Cardiac fibroblast (primary cell): ENCODE measurements around the gene SYTL2.

Source experiments
- DNase-seq, 2 donors: peaks; one replicate each; pipeline versions ENCODE4 v3.0.0 to v3.0.0-alpha.2; 2010; ENCODE audit warnings: low read depth in 2 of 2
- H3K4me3 ChIP-seq, 2 donors: replicated peaks in 1 of 2; 1 replicate in 1 of 2; 2 replicates in 1 of 2; pipeline ENCODE4 v1.5.1; 2011; ENCODE audit warnings: low read depth in 2 of 2, low read length in 2 of 2, mild to moderate bottlenecking in 2 of 2, moderate library complexity in 1 of 2
- TF ChIP-seq, protein P1 (sequence below): IDR thresholded peaks from one replicate; pipeline ENCODE4 v1.5.1; 2011; ENCODE audit warnings: low read depth, mild to moderate bottlenecking, low read length, inconsistent platforms

SYTL2 gene

DNA sequence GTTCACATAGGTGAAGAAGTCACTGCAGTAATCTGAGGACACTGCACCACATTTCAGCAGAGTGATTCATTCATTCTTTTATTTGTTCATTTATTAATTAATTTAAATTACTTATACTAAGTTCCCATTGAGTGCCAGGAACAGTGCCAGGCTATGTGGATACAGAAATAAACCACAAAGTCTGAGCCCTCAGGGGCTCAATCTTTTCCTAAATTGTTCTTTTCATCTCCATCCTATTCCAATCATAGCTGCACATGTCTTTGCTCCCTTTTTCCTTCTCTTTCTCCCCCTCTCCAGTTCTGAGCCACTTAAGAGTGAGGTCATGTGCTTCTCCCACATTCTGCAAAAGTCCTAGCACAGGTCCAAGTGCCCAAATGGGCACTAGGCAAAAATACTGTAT lies 4.9 kb downstream of the SYTL2 start:
- TF ChIP-seq, protein P1, sequence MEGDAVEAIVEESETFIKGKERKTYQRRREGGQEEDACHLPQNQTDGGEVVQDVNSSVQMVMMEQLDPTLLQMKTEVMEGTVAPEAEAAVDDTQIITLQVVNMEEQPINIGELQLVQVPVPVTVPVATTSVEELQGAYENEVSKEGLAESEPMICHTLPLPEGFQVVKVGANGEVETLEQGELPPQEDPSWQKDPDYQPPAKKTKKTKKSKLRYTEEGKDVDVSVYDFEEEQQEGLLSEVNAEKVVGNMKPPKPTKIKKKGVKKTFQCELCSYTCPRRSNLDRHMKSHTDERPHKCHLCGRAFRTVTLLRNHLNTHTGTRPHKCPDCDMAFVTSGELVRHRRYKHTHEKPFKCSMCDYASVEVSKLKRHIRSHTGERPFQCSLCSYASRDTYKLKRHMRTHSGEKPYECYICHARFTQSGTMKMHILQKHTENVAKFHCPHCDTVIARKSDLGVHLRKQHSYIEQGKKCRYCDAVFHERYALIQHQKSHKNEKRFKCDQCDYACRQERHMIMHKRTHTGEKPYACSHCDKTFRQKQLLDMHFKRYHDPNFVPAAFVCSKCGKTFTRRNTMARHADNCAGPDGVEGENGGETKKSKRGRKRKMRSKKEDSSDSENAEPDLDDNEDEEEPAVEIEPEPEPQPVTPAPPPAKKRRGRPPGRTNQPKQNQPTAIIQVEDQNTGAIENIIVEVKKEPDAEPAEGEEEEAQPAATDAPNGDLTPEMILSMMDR, result no peak

DNA sequence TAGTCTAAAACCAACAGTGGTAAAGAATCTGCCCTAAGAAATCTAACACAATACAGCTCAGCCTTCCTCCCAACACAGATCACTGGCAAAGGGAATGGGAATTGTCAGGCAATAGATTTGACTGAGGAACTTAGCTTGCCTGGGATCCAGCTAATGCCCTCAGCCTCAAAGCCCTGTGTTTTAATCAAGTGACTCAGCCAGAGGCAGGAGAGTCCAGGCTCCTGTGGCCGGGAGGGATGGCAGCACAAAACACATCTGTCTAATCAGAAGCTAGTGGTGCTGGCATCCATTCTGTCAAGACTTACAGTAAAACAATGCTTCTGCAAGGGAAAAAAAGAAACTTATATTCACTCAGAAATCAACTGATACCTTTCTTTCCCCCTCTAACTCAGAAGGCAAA lies 5.6 kb downstream of the SYTL2 start:
- TF ChIP-seq, protein P1, result no peak
- no peak overlapping the region for H3K4me3 ChIP-seq
- no peak for DNase-seq

More for the DNA sequence above, 4.9 kb downstream of the SYTL2 start:
- no peak overlapping the region for H3K4me3 ChIP-seq
- DNase-seq, result no peak

DNA sequence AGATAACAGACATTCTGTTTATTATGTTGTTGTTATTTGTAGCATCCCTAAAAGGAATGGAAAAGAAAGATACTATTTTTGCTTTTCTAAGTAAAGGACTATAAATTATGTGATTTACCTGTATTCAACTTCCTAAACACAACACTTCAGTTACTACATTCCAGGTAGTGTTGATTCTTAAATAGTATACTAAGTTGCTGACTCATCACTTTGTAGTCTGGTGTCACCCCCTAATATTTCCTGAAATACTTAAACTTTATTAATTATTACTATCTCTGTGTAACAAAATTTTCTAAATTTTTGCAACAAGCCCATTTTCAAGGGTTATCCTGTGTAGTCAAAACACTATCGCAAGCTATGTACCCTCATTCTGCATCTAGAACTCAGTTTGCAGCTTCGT lies 7.0 kb downstream of the SYTL2 start:
- no peak overlapping the region for H3K4me3 ChIP-seq

DNA sequence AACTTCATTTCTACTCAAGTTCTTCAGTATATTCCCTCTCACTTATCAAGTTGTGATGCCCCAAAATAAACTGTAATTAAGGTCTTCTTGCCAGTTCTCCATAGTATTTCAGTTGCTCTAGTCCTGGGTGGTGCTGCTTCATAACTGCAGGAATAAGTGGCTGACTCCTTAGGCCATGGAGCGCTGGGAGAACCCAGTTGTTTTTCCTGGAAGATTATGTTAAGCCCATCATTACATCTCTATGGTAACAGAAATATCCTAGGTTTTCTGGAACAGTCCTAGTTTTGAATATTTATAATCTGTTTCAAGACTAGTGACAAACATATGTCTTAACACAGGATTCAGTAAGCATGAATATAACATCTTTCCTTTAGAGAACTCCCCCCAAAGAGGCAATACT lies 7.6 kb downstream of the SYTL2 start:
- TF ChIP-seq, protein P1, result no peak
- no peak for DNase-seq
- H3K4me3 ChIP-seq, result no peak overlapping the region

More for the DNA sequence above, 7.0 kb downstream of the SYTL2 start:
- no peak for DNase-seq
- TF ChIP-seq, protein P1, result no peak

DNA sequence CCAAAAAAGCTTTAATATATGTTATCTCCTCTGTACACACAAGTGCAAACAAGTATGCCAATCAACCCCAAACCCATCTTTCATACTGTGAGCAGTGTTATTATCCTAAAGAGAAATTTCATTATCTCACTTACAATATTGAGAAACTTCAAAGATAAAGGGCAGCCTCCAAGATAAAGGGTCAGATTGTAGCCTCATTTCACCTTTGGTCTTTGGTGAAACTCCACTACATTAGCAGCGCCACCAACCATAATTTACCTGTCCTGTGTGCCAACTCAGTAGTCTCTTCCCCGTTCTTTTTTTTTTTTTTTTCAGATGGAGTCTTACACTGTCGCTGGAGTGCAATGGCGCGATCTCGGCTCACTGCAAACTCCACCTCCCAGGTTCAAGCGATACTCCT lies 9.4 kb downstream of the SYTL2 start:
- no peak overlapping the region for H3K4me3 ChIP-seq
- no peak for DNase-seq
- TF ChIP-seq, protein P1, result no peak

DNA sequence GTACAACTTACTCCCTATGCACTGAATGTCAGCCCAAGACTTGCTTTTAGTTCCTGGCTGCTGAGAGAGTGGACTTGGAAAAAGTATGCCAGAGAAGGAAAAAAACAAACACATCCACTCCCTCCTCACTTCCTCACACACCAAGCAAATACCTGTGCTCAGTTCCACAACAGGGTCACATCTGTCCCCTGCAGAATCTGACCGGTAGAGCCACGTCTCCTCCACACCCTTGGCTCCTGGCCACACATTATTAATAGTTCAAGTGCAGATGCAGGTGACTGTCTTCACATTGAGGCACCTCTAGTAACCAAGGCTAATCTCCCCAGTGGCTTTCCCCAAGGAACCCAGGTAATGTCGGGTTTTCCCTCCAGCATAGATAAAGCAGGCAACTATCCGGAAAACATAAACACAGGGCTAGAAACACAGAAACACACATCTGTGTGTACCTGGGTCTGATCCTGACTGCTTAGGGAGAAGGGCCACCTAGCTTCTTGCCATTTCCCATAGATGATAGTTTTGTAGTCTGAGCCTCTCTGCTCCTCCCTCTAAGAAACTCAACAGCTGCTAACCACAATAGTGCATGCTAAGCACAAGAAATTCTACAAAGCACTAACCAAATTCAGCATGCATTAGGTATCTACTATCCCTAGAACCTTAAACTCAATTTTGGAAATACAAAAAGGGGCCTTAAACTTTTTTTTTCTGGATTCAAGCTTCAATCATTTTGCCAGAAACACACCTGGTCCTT lies 10.2 kb downstream of the SYTL2 start:
- TF ChIP-seq, protein P1, result no peak
- no peak for DNase-seq
- H3K4me3 ChIP-seq, result no peak overlapping the region

DNA sequence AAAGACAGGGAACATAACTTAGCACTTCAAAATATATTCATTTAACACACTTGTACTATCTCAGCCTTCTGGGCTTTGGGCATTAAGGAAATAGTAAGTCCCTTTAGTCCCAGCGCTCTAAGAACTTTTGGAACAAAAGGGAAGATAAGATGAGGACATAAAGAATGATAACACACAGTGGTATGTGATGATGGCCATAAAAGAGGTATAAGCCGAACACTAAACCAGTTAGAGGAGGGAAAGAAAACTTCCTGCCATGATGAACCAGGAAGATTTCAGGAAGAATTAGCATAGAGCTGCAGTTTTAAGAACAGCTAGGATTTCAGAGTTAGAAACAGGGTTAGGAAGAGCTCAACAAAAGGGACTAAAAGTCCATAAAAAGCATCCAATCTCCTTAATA lies 11.8 kb downstream of the SYTL2 start:
- TF ChIP-seq, protein P1, result no peak
- DNase-seq, result no peak
- no peak overlapping the region for H3K4me3 ChIP-seq
